HCT116 (cell line): ENCODE data around the gene SUPT5H. TPM values are rescaled to one million over a fixed set of nuclear protein-coding genes. Genes with fewer than 3 reads are reported as not detected.

Experiments used
- ATAC-seq: fragments of 200-7000 bp; cut with Tn5 transposase; 2 replicates; pipeline ENCODE4 v1.9.1; 2020; ENCODE audit warnings: mild to moderate bottlenecking, moderate library complexity
- BruUV-seq: library from RNA; stranded (reverse); fragments of 400-500 nt; replicated peaks from 2 replicates; lab custom pipeline; 2021; lab: Mats Ljungman, UMichigan
- CTCF ChIA-PET: fragments of 300-600 bp; sonication (Branson Sonifier 250); formaldehyde crosslinking; loops from one replicate; lab custom pipeline; 2021; ENCODE audit warnings: antibody characterized with exemption; lab: Charles Lee
- POLR2A ChIA-PET: fragments of 300-600, 350-600 bp; sonication (Branson Sonifier 250); formaldehyde crosslinking; loops from one replicate; lab custom pipeline; 2021; ENCODE audit warnings: antibody characterized with exemption; lab: Charles Lee
- RAD21 ChIA-PET, 2 experiments: fragments of 300-600 bp; sonication (Branson Sonifier 250); formaldehyde crosslinking; loops; one replicate each; lab custom pipeline; 2023; ENCODE audit warnings: low total read pairs in 2 of 2; ENCODE audit not compliant: uncharacterized antibody in 2 of 2, unreplicated experiment in 2 of 2, low non-redundant PET in 1 of 2; lab: Charles Lee
- DNase-seq: peaks from one replicate; pipeline ENCODE4 v3.0.0-alpha.2; 2010; ENCODE audit warnings: low read depth, low spot score
- H2AFZ ChIP-seq: fragments of 200-600 bp; shearing (Covaris generic), sonication (generic); 2 replicates; pipeline ENCODE4 v1.6.1; 2017; ENCODE audit warnings: low read depth, mixed run types, mixed read lengths, antibody characterized with exemption, low read length; ENCODE audit not compliant: poor library complexity, severe bottlenecking
- H3K27ac ChIP-seq: 2 replicates; pipeline ENCODE4 v1.5.1; 2012; ENCODE audit warnings: low read depth, low read length
- H3K27me3 ChIP-seq: fragments of 200-600 bp; sonication (generic); 2 replicates; pipeline ENCODE4 v1.6.1; 2016; ENCODE audit warnings: mixed run types, low read length, mixed read lengths; ENCODE audit not compliant: insufficient read depth
- H3K36me3 ChIP-seq, 2 experiments: fragments of 200-500 bp in 1 of 2; fragments of 200-600 bp in 1 of 2; sonication (Bioruptor generic) in 1 of 2; sonication (generic) in 1 of 2; 2 replicates each; pipeline versions ENCODE4 v1.5.1 to v1.6.1; 2014 to 2016; ENCODE audit warnings: low read length in 2 of 2, inconsistent platforms in 1 of 2, mixed read lengths in 1 of 2, mixed run types in 1 of 2; ENCODE audit not compliant: insufficient read depth in 2 of 2, control insufficient read depth in 1 of 2
- H3K4me1 ChIP-seq, 2 experiments: fragments of 200-600 bp in 1 of 2; sonication (generic) in 1 of 2; 2 replicates each; pipeline versions ENCODE4 v1.5.1 to v1.6.1; 2012 to 2017; ENCODE audit warnings: low read length in 2 of 2, inconsistent platforms in 1 of 2, mild to moderate bottlenecking in 1 of 2, mixed read lengths in 1 of 2, mixed run types in 1 of 2, moderate library complexity in 1 of 2; ENCODE audit not compliant: insufficient read depth in 2 of 2, control insufficient read depth in 1 of 2
- H3K4me2 ChIP-seq: fragments of 200-600 bp; sonication (generic); 2 replicates; pipeline ENCODE4 v1.6.1; 2017; ENCODE audit warnings: mixed run types, low read length, mixed read lengths
- H3K4me3 ChIP-seq, 2 experiments: fragments of 200-600 bp in 1 of 2; sonication (generic) in 1 of 2; replicated peaks in 1 of 2; 2 replicates each; pipeline ENCODE4 v1.5.1; 2011 to 2016; ENCODE audit warnings: low read length in 2 of 2, control low read depth in 1 of 2, low read depth in 1 of 2, mild to moderate bottlenecking in 1 of 2, mixed read lengths in 1 of 2, mixed run types in 1 of 2
- H3K79me2 ChIP-seq: fragments of 200-600 bp; sonication (generic); 2 replicates; pipeline ENCODE4 v1.6.1; 2017; ENCODE audit warnings: mild to moderate bottlenecking, mixed run types, low read length, moderate library complexity, mixed read lengths; ENCODE audit not compliant: insufficient read depth
- H3K9ac ChIP-seq: fragments of 200-600 bp; sonication (generic); 2 replicates; pipeline ENCODE4 v1.6.1; 2016; ENCODE audit warnings: low read length, mixed read lengths
- H3K9me2 ChIP-seq: fragments of 200-600 bp; sonication (generic), shearing (Covaris generic); 2 replicates; pipeline ENCODE4 v1.6.1; 2017; ENCODE audit warnings: mixed run types, mild to moderate bottlenecking, moderate library complexity; ENCODE audit not compliant: insufficient read depth
- H3K9me3 ChIP-seq, 2 experiments: fragments of 200-500 bp in 1 of 2; fragments of 200-600 bp in 1 of 2; sonication (Bioruptor generic) in 1 of 2; sonication (generic) in 1 of 2; 2 replicates each; pipeline ENCODE4 v1.6.1; 2014 to 2017; ENCODE audit warnings: low read length in 2 of 2, mixed read lengths in 2 of 2, inconsistent platforms in 1 of 2, low read depth in 1 of 2, mild to moderate bottlenecking in 1 of 2, mixed run types in 1 of 2, moderate library complexity in 1 of 2; ENCODE audit not compliant: control insufficient read depth in 1 of 2, insufficient read depth in 1 of 2
- H4K20me1 ChIP-seq: fragments of 200-600 bp; sonication (generic), shearing (Covaris generic); 2 replicates; pipeline ENCODE4 v1.6.1; 2017; ENCODE audit warnings: mixed run types, mild to moderate bottlenecking, moderate library complexity; ENCODE audit not compliant: insufficient read depth
- CEBPB ChIP-seq: IDR thresholded peaks from 2 replicates; pipeline ENCODE4 v1.6.1; 2012; ENCODE audit warnings: low read depth
- EGR1 ChIP-seq: IDR thresholded peaks from 2 replicates; pipeline ENCODE4 v1.6.1; 2012; ENCODE audit warnings: low read depth
- ELF1 ChIP-seq: IDR thresholded peaks from 2 replicates; pipeline ENCODE4 v1.6.1; 2012; ENCODE audit warnings: low read depth, borderline replicate concordance
- EZH2 ChIP-seq: fragments of 200-600 bp; sonication (generic); IDR thresholded peaks from 2 replicates; pipeline ENCODE4 v1.6.1; 2017; ENCODE audit warnings: antibody characterized with exemption, mixed run types
- EZH2phosphoT487 ChIP-seq: fragments of 200-600 bp; IDR thresholded peaks from 2 replicates; pipeline ENCODE4 v1.6.1; 2018; ENCODE audit warnings: antibody characterized with exemption, borderline replicate concordance
- FOSL1 ChIP-seq: IDR thresholded peaks from 2 replicates; pipeline ENCODE4 v1.6.1; 2012; ENCODE audit warnings: low read depth
- POLR2A ChIP-seq: IDR thresholded peaks from 2 replicates; pipeline ENCODE4 v1.7.0; 2011; ENCODE audit warnings: borderline replicate concordance; ENCODE audit not compliant: insufficient read depth, insufficient read length; ENCODE audit errors: extremely low read depth
- POLR2AphosphoS5 ChIP-seq: IDR thresholded peaks from 2 replicates; pipeline ENCODE4 v1.6.1; 2011; ENCODE audit warnings: mild to moderate bottlenecking, low read depth, low read length, moderate library complexity
- SRF ChIP-seq: IDR thresholded peaks from 2 replicates; pipeline ENCODE4 v1.6.1; 2012; ENCODE audit warnings: low read depth
- TCF7L2 ChIP-seq: IDR thresholded peaks from 2 replicates; pipeline ENCODE4 v1.7.0; 2011; ENCODE audit warnings: borderline replicate concordance, inconsistent platforms; ENCODE audit not compliant: insufficient read depth, insufficient read length; ENCODE audit errors: extremely low read depth
- YY1 ChIP-seq: IDR thresholded peaks from 2 replicates; pipeline ENCODE4 v1.6.1; 2011; ENCODE audit warnings: low read length, low read depth, moderate library complexity, mild to moderate bottlenecking; ENCODE audit not compliant: insufficient replicate concordance; ENCODE audit errors: extremely low read depth
- ZFX ChIP-seq: fragments of 450-650 bp; IDR thresholded peaks from 2 replicates; pipeline ENCODE4 v1.6.1; 2017
- ZNF274 ChIP-seq: fragments of 200-500 bp; sonication (Bioruptor generic); IDR thresholded peaks from 2 replicates; pipeline ENCODE4 v1.6.1; 2014; ENCODE audit warnings: mild to moderate bottlenecking, low read depth, low read length, inconsistent platforms
- intact Hi-C: fragments of 100-400 bp; cut with micrococcal nuclease; formaldehyde crosslinking; loops from 2 replicates; pipeline ENCODE4 v1.10.0; 2022
- total RNA-seq: library from RNA; stranded (reverse); gene quantifications from one replicate; pipeline ENCODE4 v1.2.1, GENCODE V29; 2021; ENCODE audit not compliant: unreplicated experiment
- TF ChIP-seq, protein P1 (sequence below): IDR thresholded peaks from 2 replicates; pipeline ENCODE4 v1.6.1; 2012
- TF ChIP-seq, protein P2 (sequence below): IDR thresholded peaks from 2 replicates; pipeline ENCODE4 v1.6.1; 2012
- TF ChIP-seq, protein P3 (sequence below), 3 experiments: fragments of 200-600 bp in 1 of 3; sonication (generic) in 1 of 3; IDR thresholded peaks in 2 of 3; conservative IDR thresholded peaks in 1 of 3; 2 replicates each; pipeline ENCODE4 v1.5.1; 2012 to 2017; ENCODE audit warnings: low read depth in 2 of 3, low read length in 2 of 3, antibody characterized with exemption in 1 of 3, borderline replicate concordance in 1 of 3, control low read depth in 1 of 3, mild to moderate bottlenecking in 1 of 3, mixed read lengths in 1 of 3, mixed run types in 1 of 3, moderate library complexity in 1 of 3; ENCODE audit not compliant: insufficient read depth in 1 of 3

The SUPT5H gene
- total RNA-seq, 1 experiment from 2014 or later, result 120 TPM

DNA sequence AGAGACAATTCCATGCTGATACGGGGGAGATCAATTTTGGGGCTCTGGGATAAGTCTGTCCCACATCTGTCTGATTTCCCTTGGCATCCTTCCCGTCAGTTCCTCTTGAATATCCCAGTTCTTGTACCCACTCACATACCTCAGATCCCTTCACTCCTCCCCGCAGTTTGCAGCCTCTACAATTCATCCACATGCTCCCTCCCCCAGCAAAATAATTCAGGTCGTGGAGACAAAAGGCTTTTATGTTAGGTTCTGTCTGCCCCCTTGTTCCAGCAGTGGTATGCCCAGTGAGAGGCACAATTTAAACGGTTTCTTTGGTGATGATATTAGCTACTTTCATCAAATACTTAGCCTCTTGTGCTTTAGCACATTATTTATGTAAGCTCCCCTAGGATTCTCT, 19.2 kb upstream of the SUPT5H start (continued):
- TF ChIP-seq EZH2phosphoT487 (no peak), ZNF274 (no peak)
- TF ChIP-seq, protein P1, sequence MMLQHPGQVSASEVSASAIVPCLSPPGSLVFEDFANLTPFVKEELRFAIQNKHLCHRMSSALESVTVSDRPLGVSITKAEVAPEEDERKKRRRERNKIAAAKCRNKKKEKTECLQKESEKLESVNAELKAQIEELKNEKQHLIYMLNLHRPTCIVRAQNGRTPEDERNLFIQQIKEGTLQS, result no peak
- TF ChIP-seq, protein P2, sequence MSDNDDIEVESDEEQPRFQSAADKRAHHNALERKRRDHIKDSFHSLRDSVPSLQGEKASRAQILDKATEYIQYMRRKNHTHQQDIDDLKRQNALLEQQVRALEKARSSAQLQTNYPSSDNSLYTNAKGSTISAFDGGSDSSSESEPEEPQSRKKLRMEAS, result no peak

DNA sequence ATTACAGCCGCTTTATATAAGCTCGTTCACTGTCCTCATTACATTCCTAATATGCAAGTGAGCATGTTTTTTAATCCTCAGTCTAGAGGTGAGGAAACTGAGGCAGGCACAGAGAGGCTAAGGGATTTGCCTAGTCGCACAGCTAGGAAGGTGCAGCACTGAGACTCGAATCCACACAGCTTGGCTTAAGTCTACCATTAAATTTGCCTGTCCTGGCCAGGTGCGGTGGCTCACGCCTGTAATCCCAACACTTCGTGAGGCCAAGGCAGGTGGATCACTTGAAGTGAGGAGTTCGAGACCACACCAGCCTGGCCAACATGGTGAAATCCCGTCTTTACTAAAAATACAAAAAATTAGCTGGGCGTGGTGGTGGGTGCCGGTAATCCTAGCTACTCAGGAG, 17.7 kb upstream of the SUPT5H start:
- peak overlapping the region; percentile 77; the same call in 1 of the 2 replicates for H3K27ac ChIP-seq
- H3K9me3 ChIP-seq, result no peaks in the 10 kb centered on the region

More for the DNA sequence above, 17.7 kb upstream of the SUPT5H start:
- Histone ChIP-seq H3K4me2 (peak overlapping the region; percentile 59), H3K4me1 (peaks cover 49 to 53% of the 10 kb centered on the region in 2 experiments), H3K9me2 (no peaks in the 10 kb centered on the region), H3K9ac (peak overlapping the region; percentile 61), H3K36me3 (peaks cover 4 to 5% of the 10 kb centered on the region in 2 experiments; a peak in 3 of 4 replicates), H3K4me3 (no peak overlapping the region), H4K20me1 (no peaks in the 10 kb centered on the region; the same call in 1 of the 2 replicates), H2AFZ (no peak overlapping the region), H3K27me3 (no peaks in the 10 kb centered on the region), H3K79me2 (peaks cover 5% of the 10 kb centered on the region; the same call in 1 of the 2 replicates)
- no TSS peak for BruUV-seq
- RAD21 ChIA-PET, result no interaction called here
- intact Hi-C loops, result no loop called here
- CTCF ChIA-PET, result interaction anchor here (1.3 to 1.4 kb wide), 2 partner anchors 13 to 29 kb away, joined by 5 read pairs; no protein-coding TSS in a partner anchor
- DNase-seq (no peak), ATAC-seq (no peak)
- TF ChIP-seq, protein P3, sequence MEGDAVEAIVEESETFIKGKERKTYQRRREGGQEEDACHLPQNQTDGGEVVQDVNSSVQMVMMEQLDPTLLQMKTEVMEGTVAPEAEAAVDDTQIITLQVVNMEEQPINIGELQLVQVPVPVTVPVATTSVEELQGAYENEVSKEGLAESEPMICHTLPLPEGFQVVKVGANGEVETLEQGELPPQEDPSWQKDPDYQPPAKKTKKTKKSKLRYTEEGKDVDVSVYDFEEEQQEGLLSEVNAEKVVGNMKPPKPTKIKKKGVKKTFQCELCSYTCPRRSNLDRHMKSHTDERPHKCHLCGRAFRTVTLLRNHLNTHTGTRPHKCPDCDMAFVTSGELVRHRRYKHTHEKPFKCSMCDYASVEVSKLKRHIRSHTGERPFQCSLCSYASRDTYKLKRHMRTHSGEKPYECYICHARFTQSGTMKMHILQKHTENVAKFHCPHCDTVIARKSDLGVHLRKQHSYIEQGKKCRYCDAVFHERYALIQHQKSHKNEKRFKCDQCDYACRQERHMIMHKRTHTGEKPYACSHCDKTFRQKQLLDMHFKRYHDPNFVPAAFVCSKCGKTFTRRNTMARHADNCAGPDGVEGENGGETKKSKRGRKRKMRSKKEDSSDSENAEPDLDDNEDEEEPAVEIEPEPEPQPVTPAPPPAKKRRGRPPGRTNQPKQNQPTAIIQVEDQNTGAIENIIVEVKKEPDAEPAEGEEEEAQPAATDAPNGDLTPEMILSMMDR (IDR thresholded peaks at IDR 0.05 in 2 of 3, conservative IDR thresholded peaks at IDR 0.05 in 1 of 3; ENCODE audit: borderline replicate concordance in 1 of 3, insufficient read depth in 1 of 3, low read depth in 2 of 3, low read length in 2 of 3), result no peak
- no peak for TF ChIP-seq ELF1
- TF ChIP-seq ZFX, result no peak
- no peak for TF ChIP-seq FOSL1
- TF ChIP-seq EZH2, result no peak
- no peak for TF ChIP-seq POLR2A
- TF ChIP-seq CEBPB, result no peak
- TF ChIP-seq EGR1, result no peak
- no peak for TF ChIP-seq TCF7L2
- no peak for TF ChIP-seq EZH2phosphoT487
- TF ChIP-seq POLR2AphosphoS5, result no peak
- TF ChIP-seq SRF, result no peak
- no peak for TF ChIP-seq YY1
- POLR2A ChIA-PET, result interaction anchor here (0.7 to 6.0 kb wide), 5 partner anchors 8 to 24 kb away, joined by 3 to 33 read pairs (median 4); partner anchors contain the start of genes RPS16 and ZFP36
